ENCODE data around the gene ASCL2. TPM values are rescaled to one million over a fixed set of nuclear protein-coding genes. Genes with fewer than 3 reads are reported as not detected.

The ASCL2 gene
- total RNA-seq, 1 experiment from 2014 or later, result not detected

DNA sequence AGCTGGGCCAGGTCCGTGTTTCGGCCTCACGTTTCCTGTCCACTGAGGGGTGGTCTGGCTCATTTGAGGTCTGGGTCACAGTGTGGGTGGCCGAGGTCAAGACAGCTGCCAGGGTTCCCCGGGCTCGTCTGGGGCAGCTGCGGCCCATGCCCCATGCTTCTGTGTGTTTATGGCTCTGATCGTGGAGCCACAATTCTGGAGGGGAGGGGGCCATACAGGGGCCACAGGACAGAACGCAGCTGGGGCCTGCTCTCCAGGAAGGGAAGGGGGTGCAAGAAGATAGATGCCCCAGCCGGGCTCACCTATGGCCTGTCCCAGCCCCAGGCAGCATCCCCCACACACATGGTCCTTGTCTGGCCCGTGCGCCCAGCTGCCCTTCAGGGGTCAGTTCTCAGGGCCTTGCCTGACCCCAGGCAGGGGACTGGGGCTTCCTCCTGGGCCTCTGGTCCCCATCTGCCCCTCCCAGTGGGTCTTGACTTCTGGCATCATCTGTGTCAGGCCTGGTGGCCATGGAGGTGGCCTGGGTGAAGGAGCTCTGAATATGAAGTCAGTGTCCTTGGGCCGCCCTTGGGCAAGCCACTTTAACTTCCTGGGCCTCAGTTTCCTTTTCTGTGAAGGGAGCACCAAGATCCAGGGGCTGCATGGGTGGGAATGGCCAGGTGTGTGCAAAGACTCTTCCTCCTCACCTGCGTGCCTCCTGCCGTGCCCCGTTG lies 39.8 kb upstream of the ASCL2 start:
- BruUV-seq (replicated peaks), result no TSS peak
- POLR2A ChIA-PET, result no interaction called here
- no peak overlapping the region for H3K4me3 Mint-ChIP-seq (ENCODE audit: unreplicated experiment)

DNA sequence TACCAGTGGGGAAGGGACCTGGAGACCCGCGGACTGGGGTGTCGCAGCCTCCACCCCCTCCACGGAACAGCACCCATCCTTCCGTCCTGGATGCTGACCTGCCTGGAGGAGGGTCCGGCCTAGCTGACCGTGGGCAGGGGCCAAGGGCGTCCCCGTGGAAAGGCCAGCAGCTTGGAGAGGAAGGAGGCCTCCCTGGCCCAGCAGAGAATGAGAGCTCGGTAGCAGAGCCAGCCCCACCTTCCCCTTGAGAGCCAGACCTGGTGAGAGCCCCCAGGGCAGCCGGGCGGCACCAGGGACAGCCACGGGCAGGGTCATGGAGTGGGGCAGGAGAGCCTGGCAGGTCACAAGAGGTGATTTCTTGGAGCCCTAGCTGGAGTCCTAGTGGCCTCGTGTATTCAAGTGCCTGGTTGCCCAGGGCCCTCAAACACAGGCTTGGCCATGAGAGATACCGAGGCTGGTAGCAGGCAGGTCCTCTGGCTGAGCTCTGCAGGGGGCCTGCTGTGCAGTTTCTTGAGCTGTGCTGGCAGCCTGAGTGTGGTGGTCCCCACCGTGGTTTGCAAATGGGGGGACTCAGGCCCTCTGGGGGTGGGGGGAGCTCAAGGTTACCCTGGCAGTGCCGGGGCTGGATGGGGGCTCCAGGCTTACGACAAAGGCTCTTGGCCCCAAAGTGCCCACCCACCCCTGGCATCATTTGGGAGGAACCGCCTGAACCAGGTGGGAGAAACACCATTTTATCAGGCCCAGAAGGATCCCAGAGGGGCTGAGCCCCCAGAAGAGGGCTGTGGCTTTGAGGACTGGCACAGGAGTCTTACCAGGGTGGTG lies 39.1 kb upstream of the ASCL2 start:
- intact Hi-C loops (cut with micrococcal nuclease), result no loop called here
- Mint-ChIP-seq H3K4me1 (ENCODE audit: insufficient read depth, unreplicated experiment) (peaks cover 7% of the 10 kb centered on the region), H3K9me3 (ENCODE audit: unreplicated experiment) (no peaks in the 10 kb centered on the region), H3K27me3 (ENCODE audit: insufficient read depth, unreplicated experiment) (no peaks in the 10 kb centered on the region), H3K4me3 (ENCODE audit: unreplicated experiment) (no peak overlapping the region), H3K36me3 (ENCODE audit: insufficient read depth, unreplicated experiment) (no peaks in the 10 kb centered on the region), H3K27ac (ENCODE audit: low read depth, unreplicated experiment) (no peak overlapping the region)
- no TSS peak for BruUV-seq (replicated peaks)
- TF ChIP-seq, protein P1, sequence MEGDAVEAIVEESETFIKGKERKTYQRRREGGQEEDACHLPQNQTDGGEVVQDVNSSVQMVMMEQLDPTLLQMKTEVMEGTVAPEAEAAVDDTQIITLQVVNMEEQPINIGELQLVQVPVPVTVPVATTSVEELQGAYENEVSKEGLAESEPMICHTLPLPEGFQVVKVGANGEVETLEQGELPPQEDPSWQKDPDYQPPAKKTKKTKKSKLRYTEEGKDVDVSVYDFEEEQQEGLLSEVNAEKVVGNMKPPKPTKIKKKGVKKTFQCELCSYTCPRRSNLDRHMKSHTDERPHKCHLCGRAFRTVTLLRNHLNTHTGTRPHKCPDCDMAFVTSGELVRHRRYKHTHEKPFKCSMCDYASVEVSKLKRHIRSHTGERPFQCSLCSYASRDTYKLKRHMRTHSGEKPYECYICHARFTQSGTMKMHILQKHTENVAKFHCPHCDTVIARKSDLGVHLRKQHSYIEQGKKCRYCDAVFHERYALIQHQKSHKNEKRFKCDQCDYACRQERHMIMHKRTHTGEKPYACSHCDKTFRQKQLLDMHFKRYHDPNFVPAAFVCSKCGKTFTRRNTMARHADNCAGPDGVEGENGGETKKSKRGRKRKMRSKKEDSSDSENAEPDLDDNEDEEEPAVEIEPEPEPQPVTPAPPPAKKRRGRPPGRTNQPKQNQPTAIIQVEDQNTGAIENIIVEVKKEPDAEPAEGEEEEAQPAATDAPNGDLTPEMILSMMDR (IDR thresholded peaks at IDR 0.05; ENCODE audit: unreplicated experiment), result no peak
- CTCF ChIA-PET, result interaction anchor here (0.6 to 4.0 kb wide), 6 partner anchors 10 to 221 kb away, joined by 3 to 46 read pairs (median 4); no protein-coding TSS in a partner anchor
- DNase-seq (ENCODE audit: unreplicated experiment), result no peak
- POLR2A ChIA-PET, result no interaction called here

More for the DNA sequence above, 39.8 kb upstream of the ASCL2 start:
- Mint-ChIP-seq H3K36me3 (ENCODE audit: insufficient read depth, unreplicated experiment) (no peaks in the 10 kb centered on the region), H3K27me3 (ENCODE audit: insufficient read depth, unreplicated experiment) (no peaks in the 10 kb centered on the region), H3K27ac (ENCODE audit: low read depth, unreplicated experiment) (no peak overlapping the region), H3K4me1 (ENCODE audit: insufficient read depth, unreplicated experiment) (peaks cover 7% of the 10 kb centered on the region), H3K9me3 (ENCODE audit: unreplicated experiment) (no peaks in the 10 kb centered on the region)
- DNase-seq (ENCODE audit: unreplicated experiment), result no peak
- CTCF ChIA-PET, result interaction anchor here (1.2 to 4.0 kb wide), 3 partner anchors 11 to 221 kb away, joined by 4 to 46 read pairs (median 4); no protein-coding TSS in a partner anchor
- intact Hi-C loops (cut with micrococcal nuclease), result no loop called here
- TF ChIP-seq, protein P1 (IDR thresholded peaks at IDR 0.05; ENCODE audit: unreplicated experiment), result no peak

DNA sequence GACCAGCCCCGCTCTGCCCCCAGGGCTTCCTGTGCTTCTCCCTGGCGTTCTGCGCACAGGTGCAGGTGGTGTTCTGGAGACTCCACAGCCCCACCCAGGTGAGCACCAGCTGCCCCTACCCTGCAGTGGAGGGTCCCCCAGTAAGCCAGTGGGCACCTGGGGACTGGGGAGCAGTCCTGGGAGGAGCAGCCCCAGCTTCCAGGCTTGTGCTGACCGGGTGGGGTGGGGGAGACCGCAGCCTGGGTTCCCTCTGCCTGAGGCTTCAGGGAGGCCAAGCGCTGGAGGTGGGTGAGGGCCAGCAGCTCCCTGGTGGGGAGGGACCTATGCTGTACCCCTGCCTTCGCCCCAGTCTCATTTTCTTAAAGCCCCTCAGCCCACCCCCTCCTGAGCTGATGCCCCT lies 38.3 kb upstream of the ASCL2 start:
- TF ChIP-seq, protein P1 (IDR thresholded peaks at IDR 0.05; ENCODE audit: unreplicated experiment), result no peak
- Mint-ChIP-seq H3K4me3 (ENCODE audit: unreplicated experiment) (no peak overlapping the region), H3K27ac (ENCODE audit: low read depth, unreplicated experiment) (no peak overlapping the region), H3K4me1 (ENCODE audit: insufficient read depth, unreplicated experiment) (peaks cover 7% of the 10 kb centered on the region), H3K36me3 (ENCODE audit: insufficient read depth, unreplicated experiment) (no peaks in the 10 kb centered on the region), H3K27me3 (ENCODE audit: insufficient read depth, unreplicated experiment) (no peaks in the 10 kb centered on the region), H3K9me3 (ENCODE audit: unreplicated experiment) (no peaks in the 10 kb centered on the region)
- ChIA-PET POLR2A (no interaction called here), CTCF (interaction anchor here (1.0 to 4.0 kb wide), 3 partner anchors 91 to 222 kb away, joined by 3 to 46 read pairs (median 4); no protein-coding TSS in a partner anchor)
- BruUV-seq (replicated peaks), result no TSS peak
- intact Hi-C loops (cut with micrococcal nuclease), result no loop called here
- no peak for DNase-seq (ENCODE audit: unreplicated experiment)

Measured in MCF 10A (cell line).